Endothelial cell (in vitro differentiated cells): ENCODE results near the gene TRHDE. TPM values are rescaled to one million over a fixed set of nuclear protein-coding genes. Genes with fewer than 3 reads are reported as not detected.
"Not testable (repeated sequence)": the region's sequence is repeated elsewhere in the genome, so short reads cannot be mapped to it uniquely, and the experiment has no call there.

ENCODE experiments used
- DNase-seq: peaks from one replicate; pipeline ENCODE4 v3.0.0; 2021; ENCODE audit warnings: low spot score
- H3K27ac Mint-ChIP-seq: one replicate; pipeline ENCODE4 v1.8.0; 2021; ENCODE audit warnings: mixed read lengths, inconsistent platforms; ENCODE audit not compliant: unreplicated experiment
- H3K27me3 Mint-ChIP-seq: one replicate; pipeline ENCODE4 v1.8.0; 2021; ENCODE audit warnings: mild to moderate bottlenecking, moderate library complexity, mixed read lengths, inconsistent platforms; ENCODE audit not compliant: unreplicated experiment
- H3K36me3 Mint-ChIP-seq: one replicate; pipeline ENCODE4 v1.8.0; 2021; ENCODE audit warnings: mild to moderate bottlenecking, low read depth, mixed read lengths, inconsistent platforms; ENCODE audit not compliant: unreplicated experiment
- H3K4me1 Mint-ChIP-seq: one replicate; pipeline ENCODE4 v1.8.0; 2021; ENCODE audit warnings: mild to moderate bottlenecking, mixed read lengths, inconsistent platforms; ENCODE audit not compliant: unreplicated experiment
- H3K4me3 Mint-ChIP-seq: one replicate; pipeline ENCODE4 v1.8.0; 2021; ENCODE audit warnings: mild to moderate bottlenecking, mixed read lengths, inconsistent platforms; ENCODE audit not compliant: unreplicated experiment
- H3K9me3 Mint-ChIP-seq: one replicate; pipeline ENCODE4 v1.8.0; 2021; ENCODE audit warnings: mixed read lengths, inconsistent platforms; ENCODE audit not compliant: unreplicated experiment
- total RNA-seq: library from RNA; stranded (reverse); fragmentation: NEBNext Ultra II Directional; extraction: Animal tissue kit (Norgen Biotek cat#: 25700); gene quantifications from one replicate; pipeline ENCODE4 v1.2.1, GENCODE V29; 2021; ENCODE audit not compliant: unreplicated experiment
- TF ChIP-seq, protein P1 (sequence below): fragments of 200-600 bp; sonication (generic); IDR thresholded peaks from one replicate; pipeline ENCODE4 v1.5.0; 2021; ENCODE audit warnings: antibody characterized with exemption; ENCODE audit not compliant: unreplicated experiment

The TRHDE gene
- total RNA-seq, 1 donor from 2014 or later, result 0.54 TPM

DNA sequence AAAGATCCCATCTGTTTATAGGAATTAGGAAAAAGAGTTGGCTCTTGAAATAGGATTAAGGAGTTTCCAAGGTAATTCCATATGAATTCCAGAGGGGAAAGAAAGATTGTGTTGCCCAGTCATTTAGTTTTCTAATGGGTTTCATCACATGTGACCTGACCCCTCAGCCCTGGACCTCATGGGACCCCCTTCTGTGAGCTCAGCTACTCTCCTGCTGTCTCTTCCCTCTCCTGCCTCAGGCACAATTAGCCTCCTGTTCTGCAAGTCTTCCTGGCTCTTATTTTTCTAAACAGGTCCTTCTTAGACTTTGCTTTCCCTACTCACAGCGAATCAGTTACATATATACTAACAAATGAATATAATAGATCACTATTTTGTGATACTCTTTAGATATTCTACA is 237.7 kb downstream of the TRHDE start:
- no peak overlapping the region for H3K27ac Mint-ChIP-seq
- TF ChIP-seq, protein P1, sequence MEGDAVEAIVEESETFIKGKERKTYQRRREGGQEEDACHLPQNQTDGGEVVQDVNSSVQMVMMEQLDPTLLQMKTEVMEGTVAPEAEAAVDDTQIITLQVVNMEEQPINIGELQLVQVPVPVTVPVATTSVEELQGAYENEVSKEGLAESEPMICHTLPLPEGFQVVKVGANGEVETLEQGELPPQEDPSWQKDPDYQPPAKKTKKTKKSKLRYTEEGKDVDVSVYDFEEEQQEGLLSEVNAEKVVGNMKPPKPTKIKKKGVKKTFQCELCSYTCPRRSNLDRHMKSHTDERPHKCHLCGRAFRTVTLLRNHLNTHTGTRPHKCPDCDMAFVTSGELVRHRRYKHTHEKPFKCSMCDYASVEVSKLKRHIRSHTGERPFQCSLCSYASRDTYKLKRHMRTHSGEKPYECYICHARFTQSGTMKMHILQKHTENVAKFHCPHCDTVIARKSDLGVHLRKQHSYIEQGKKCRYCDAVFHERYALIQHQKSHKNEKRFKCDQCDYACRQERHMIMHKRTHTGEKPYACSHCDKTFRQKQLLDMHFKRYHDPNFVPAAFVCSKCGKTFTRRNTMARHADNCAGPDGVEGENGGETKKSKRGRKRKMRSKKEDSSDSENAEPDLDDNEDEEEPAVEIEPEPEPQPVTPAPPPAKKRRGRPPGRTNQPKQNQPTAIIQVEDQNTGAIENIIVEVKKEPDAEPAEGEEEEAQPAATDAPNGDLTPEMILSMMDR, result no peak
- H3K36me3 Mint-ChIP-seq, result peaks cover 4% of the 10 kb centered on the region
- H3K4me3 Mint-ChIP-seq, result no peak overlapping the region
- peaks cover 2% of the 10 kb centered on the region for H3K27me3 Mint-ChIP-seq
- peaks cover 21% of the 10 kb centered on the region for H3K4me1 Mint-ChIP-seq
- no peaks in the 10 kb centered on the region for H3K9me3 Mint-ChIP-seq
- no peak for DNase-seq

- Mint-ChIP-seq H3K27ac (no peak overlapping the region), H3K4me1 (peaks cover 14% of the 10 kb centered on the region), H3K4me3 (no peak overlapping the region), H3K36me3 (peaks cover 4% of the 10 kb centered on the region), H3K9me3 (no peaks in the 10 kb centered on the region), H3K27me3 (peaks cover 2% of the 10 kb centered on the region)
- DNase-seq, result no peak
- TF ChIP-seq, protein P1, result no peak
Measured at GRCh38 chr12:72510772-72511171, 238.6 kb downstream of the TRHDE start.

DNA sequence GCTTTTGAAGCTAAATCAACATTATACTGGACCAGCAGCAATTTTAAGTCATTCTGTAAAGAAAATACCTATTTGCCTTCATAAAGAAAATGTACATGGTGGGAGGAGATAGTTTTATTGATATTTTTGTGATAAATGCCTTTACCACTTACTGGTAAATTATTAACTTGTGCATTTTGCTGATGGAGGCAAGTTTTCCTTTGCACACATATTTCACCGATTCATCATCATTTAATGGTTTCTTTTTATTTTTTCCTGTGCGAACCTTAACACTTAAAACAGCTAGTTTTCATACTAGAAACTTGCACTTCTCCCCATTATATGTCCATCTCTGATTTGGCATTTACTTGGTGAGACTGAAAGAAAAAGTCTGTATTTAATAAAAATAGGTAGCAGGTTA is 239.3 kb downstream of the TRHDE start:
- H3K4me1 Mint-ChIP-seq, result peaks cover 12% of the 10 kb centered on the region
- H3K27me3 Mint-ChIP-seq, result peaks cover 2% of the 10 kb centered on the region
- H3K27ac Mint-ChIP-seq, result no peak overlapping the region
- no peak for DNase-seq
- peaks cover 4% of the 10 kb centered on the region for H3K36me3 Mint-ChIP-seq
- no peak overlapping the region for H3K4me3 Mint-ChIP-seq
- TF ChIP-seq, protein P1, result no peak
- no peaks in the 10 kb centered on the region for H3K9me3 Mint-ChIP-seq

GRCh38 chr12:72511906-72512305 is 239.7 kb downstream of the TRHDE start:
- no peak overlapping the region for H3K27ac Mint-ChIP-seq
- DNase-seq, result no peak
- TF ChIP-seq, protein P1, result no peak
- H3K36me3 Mint-ChIP-seq, result peaks cover 4% of the 10 kb centered on the region
- no peak overlapping the region for H3K4me3 Mint-ChIP-seq
- peaks cover 2% of the 10 kb centered on the region for H3K27me3 Mint-ChIP-seq
- peaks cover 7% of the 10 kb centered on the region for H3K4me1 Mint-ChIP-seq
- no peaks in the 10 kb centered on the region for H3K9me3 Mint-ChIP-seq

DNA sequence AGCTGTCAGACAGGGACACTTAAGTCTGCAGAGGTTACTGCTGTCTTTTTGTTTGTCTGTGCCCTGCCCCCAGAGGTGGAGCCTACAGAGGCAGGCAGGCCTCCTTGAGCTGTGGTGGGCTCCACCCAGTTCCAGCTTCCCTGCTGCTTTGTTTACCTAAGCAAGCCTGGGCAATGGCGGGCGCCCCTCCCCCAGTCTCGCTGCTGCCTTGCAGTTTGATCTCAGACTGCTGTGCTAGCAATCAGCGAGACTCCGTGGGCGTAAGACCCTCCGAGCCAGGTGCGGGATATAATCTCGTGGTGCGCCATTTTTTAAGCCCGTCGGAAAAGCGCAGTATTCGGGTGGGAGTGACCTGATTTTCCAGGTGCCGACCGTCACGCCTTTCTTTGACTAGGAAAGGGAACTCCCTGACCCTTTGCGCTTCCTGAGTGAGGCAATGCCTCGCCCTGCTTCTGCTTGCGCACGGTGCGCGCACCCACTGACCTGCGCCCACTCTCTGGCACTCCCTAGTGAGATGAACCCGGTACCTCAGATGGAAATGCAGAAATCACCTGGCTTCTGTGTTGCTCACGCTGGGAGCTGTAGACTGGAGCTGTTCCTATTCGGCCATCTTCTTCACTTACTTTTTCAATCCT is 248.0 kb downstream of the TRHDE start:
- not testable (repeated sequence) for H3K27ac Mint-ChIP-seq

More for the DNA sequence above, 248.0 kb downstream of the TRHDE start:
- not testable (repeated sequence) for H3K27me3 Mint-ChIP-seq, H3K36me3 Mint-ChIP-seq, H3K9me3 Mint-ChIP-seq, DNase-seq, H3K4me3 Mint-ChIP-seq, H3K4me1 Mint-ChIP-seq
